GM19324 (cell line): ENCODE data around the gene SIX6.
"Not testable (repeated sequence)": the region's sequence is repeated elsewhere in the genome, so short reads cannot be mapped to it uniquely, and the experiment has no call there.

ENCODE experiments used
- ATAC-seq: cut with Tn5 transposase; IDR thresholded peaks from one replicate; pipeline ENCODE4 v1.9.1; 2021; ENCODE audit warnings: mild to moderate bottlenecking, moderate library complexity; ENCODE audit not compliant: unreplicated experiment, low FRiP score

Gene SIX6

DNA sequence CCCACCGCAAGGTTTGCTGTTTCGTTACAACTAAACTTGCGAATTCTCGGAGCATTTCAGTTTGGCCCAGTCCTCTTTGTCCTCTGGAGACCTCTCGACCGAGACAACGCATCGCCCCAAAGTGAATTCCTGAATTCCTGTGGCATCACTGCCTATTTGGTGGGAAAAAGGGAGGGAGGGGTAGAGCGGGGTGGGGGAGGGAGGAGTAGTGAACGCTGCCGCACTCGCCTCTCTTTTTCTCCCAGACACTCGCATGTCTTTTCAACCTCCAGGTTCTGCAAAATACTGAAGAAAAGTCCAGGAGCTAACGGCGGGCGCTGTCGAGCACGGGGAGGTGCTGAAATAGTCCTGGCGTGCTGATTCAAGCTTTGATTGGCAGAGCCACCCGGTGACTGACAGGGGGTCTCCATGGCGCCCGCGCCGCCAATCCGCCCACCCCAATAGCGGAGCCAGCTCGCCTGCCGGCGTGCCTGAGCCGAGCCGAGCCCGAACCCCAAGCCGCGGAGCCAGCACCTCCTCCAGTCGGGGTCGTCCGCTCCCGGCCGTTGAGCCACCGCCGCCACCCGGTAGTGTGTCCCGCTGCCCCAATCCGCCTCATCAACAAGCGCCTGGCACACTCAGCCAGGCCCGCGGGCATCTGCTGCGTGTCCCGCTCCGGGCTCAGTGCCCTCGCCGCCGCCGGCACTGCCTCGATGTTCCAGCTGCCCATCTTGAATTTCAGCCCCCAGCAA, at the start of gene SIX6:
SIX6 (plus strand) TSS at position 440 of the 731 bp plus-strand sequence; CDS start at position 693, 253 bp downstream.
- ATAC-seq = no peak

GRCh38 chr14:60480248-60480647, 28.7 kb upstream of the SIX6 start:
- ATAC-seq = not testable (repeated sequence)

- no peak for ATAC-seq
Observed at GRCh38 chr14:60482743-60483142, 26.2 kb upstream of the SIX6 start.

DNA sequence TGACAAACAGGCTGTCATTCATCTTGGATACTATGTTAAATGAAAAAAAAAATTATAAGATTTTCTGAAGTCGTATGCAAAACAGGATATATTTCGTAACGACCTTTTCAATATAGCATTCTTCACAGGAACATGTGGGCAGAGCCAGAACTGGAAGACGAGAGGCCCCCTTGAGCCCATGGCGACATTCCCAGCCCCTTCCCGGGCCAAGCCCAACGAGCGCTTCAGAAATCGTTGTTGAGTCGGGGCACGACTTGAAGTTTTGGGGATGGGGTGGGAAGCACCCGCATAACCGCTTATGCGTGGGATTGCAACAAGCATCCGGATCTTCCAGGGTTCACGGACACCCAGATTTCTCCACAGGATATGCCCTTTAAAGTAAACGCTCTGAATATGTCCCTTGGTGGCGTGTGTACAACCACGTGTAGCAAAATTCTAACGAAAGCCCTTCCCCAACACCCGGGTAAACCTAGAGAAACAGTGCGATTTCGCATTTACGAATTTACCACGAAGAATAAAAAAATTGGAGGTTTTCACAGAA, 23.8 kb upstream of the SIX6 start:
- ATAC-seq = no peak

DNA sequence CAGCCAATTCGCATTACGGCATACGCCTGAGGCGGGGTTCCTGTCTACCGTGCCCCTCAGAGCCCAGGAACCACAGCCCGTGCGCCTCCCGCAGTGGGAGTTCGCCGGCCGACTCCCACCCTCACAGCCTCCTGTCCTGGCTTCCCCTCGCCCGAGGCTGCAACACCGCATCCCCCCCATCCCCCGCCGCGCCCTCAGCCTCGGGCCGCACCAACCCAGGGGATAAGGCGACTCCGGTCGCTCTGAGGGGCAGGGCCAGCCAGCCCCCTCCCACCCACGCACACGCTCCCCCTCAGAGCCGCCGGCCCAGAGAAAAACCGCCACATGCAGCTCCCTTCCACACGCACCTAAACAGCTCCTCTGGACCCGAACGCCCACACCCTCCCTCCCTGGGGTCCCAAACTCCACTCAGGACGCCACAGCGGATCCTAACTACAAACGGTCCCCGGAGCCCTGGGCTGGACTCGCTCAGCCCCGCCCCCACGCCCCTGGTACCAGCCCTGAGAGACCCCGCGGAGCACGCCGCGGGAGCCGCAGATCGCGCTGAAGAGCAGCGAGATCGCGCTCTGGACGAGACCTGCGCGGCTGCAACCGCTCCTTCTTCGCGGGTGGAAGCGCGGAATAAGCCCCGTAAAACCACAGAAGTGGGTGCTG, 23.2 kb upstream of the SIX6 start, which contains the start of gene C14orf39:
C14orf39 (minus strand) TSS at position 466 of the 654 bp plus-strand sequence. CDS start 985 bp downstream, outside the sequence.
- ATAC-seq = no peak

- ATAC-seq = no peak
Observed at GRCh38 chr14:60487211-60487610, 21.7 kb upstream of the SIX6 start.

DNA sequence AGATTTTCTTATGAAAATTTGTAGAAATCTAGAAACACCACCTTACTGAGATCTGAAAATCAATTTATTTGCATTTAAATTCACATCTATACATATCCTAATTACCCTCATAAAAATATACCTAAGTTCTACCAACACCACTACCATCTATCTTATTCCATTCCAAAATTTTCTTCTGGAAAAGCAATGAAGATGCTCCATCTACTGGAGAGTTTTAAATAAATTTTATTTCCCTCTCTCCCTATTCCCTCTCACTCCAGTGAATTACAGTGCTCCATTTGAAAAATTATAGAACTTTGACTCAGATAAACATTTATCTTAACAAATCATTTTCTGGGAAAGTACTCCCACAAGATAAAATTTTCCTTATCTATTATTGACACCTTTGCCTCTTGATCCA, 20.8 kb upstream of the SIX6 start:
- no peak for ATAC-seq

GRCh38 chr14:60490270-60490669, 18.7 kb upstream of the SIX6 start:
- ATAC-seq = no peak

GRCh38 chr14:60495946-60496345, 13.0 kb upstream of the SIX6 start:
- no peak for ATAC-seq

DNA sequence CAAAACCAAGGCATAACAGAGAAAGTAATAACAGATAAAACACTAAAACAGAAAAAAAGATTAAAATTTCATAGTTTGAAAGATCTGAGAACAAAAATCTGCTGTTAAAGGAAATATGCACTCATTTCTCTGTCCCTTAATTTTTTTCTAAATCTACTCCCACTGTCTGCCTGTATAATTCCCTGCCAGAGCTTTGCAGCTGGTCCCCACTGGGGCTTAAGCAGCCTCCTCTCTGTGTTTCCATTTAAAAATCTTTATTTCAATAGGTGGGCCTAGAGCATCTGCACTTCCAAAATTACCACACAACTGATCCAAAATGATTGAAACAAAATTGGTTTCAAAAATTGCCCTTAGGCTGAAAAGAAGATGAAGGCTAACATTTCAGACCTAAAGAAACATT, 6.4 kb upstream of the SIX6 start:
- ATAC-seq = no peak

GRCh38 chr14:60505448-60505847, 3.5 kb upstream of the SIX6 start:
- ATAC-seq = no peak

DNA sequence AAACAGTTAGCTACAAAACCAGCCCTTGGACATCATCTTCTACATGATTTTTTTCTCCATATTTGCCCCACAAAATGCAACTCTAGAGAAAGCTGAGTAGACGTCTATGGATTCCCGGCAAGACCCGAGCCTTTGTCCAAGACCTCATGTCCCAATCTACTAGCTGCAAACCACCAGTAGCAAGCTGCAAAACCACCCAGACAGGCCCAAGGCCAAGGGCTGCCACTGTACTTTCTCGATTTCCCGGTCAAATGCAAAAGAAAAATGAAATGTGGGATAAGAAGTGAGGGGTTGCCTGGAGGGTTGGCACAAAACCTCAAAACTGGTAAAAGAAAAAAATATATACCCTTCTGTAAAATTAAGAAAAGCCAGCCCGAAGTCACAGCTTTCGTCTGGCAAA, 2.9 kb upstream of the SIX6 start:
- no peak for ATAC-seq

GRCh38 chr14:60506462-60506984, 2.4 kb upstream of the SIX6 start:
- no peak for ATAC-seq

DNA sequence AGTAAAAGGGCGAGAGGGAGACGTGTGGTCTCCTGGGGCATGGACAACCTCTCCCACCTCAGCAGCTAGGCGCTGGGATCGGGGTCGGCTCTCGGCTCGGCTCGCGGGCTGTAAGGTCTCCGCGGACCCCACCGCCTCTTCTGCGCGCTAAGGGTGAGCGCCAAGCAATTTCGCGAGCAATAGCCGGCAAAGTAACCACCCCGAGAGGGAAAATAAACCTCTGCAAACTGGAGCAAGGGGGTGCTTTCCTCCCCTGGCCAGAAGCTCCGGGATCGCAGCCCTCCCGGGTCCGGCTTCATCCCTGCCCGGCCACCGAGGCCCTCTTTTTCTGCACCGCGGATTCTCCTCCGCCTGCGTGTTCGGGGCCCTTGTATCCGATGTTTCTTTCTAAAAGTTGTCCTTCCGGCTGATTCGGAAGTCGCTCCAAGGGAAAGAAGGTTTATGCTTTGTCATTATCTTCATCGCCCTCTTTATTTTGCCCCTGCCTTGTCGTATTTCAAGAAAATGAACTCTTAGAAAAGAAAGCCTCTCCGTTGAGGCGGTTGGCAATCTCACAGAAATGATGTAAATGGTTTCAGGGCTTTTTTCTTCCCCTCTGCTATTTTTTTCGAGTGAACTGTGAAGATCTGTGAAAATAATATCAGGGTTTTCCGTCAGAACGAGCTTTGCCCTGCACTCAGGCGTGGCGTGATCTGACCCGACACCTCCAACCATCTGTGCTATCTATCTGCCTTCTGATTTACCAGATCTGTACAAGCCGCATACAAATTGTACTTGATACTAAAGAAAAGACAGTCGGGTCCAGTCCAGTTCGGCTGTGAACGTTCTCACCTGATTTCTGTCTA, 1.7 kb upstream of the SIX6 start:
- no peak for ATAC-seq

GRCh38 chr14:60508363-60508706, 611 bp upstream of the SIX6 start:
- ATAC-seq = no peak

DNA sequence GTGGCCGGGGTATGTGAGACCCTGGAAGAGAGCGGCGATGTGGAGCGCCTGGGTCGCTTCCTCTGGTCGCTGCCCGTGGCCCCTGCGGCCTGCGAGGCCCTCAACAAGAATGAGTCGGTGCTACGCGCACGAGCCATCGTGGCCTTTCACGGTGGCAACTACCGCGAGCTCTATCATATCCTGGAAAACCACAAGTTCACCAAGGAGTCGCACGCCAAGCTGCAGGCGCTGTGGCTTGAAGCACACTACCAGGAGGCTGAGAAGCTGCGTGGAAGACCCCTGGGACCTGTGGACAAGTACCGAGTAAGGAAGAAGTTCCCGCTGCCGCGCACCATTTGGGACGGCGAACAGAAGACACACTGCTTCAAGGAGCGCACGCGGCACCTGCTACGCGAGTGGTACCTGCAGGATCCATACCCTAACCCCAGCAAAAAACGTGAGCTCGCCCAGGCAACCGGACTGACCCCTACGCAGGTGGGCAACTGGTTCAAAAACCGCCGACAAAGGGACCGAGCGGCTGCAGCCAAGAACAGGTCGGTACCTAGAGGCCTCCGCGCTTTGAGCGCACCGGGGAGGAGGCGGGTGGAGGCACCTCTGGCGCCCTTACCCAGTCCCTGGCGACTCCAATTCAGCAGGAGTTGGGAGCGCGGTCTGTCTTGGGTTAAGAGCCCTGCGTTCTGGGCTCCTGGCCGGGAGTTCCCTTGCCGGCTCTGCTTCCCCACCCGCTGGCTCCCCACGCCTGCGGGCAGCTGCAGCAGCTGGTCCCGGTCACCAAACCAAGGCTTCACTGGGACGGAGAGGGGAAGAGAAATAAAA, 700 bp downstream of the SIX6 start:
- no peak for ATAC-seq

DNA sequence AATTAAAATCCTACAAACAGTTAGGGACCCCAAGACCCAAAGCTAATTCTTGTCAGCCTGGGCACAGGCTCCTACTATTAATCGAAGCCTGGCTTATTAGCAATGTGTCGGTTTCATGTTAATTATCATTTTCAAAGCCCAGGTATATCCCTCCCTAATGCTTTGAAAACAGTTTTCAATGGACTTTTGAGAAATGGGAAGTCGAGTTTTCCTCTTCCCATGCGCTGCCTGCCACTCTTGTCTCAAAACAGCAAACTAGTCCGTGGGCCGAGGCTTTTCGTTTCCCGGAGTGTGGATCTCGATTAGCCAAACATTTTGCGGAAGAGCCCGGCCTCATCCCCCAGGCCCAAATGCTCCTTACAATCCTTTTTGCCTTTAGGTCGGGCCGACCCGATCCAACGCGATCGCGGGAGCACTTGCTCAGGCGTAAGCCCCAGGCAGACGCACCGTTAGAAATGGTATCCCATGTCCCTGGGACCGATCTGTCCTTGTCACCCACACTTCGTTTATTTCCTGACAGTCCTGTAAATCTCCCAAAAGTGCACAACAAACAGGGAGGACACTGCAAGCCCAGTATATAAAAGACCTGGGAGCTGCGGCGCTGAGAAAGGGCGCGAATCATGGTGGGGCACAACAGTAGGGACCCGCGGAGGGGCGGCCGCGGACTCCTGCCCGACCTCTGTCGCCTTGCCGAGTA, 1.5 kb downstream of the SIX6 start:
- no peak for ATAC-seq

DNA sequence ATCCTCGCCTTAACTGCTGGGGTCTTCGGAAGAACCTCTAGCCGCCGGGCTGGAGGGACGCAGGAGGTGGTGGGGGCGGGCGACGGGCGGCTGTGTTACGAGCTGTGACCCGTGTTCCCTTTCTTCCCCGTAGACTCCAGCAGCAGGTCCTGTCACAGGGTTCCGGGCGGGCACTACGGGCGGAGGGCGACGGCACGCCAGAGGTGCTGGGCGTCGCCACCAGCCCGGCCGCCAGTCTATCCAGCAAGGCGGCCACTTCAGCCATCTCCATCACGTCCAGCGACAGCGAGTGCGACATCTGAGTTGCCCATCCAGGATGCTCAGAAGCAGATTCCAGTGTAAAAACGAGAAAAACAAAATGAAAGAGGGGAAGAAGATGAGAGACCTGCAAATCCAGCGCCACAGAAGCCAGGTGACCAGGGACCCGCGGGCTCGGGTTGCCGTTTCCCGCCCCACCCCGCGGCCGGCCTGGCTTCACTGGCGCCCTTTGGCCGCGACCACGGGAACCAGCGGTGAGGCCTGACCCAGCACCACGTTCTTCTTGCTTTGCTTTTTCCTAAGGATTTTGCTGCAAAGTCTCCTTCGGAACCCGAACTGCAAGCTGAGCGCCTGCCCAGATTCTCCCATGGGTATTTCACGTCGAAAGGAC, 2.1 kb downstream of the SIX6 start:
- ATAC-seq = no peak

DNA sequence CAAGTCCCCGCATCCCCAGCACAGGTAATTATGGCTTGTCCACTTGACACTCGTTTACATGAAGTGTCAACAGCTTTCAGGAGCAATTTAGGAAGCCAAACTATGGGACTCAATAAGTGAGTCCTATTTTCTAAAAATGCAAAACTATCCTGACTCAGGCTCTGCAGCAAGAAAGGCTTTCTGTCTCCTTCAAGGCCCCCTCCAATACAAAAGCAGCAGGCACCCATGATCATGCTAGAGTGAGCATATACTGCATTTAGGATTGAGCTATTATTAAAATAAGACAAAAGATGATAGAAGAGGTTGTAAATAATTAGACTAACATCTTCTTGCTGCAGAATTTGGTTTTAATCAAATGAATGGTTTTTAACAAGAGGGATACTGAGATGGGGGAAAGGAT, 3.2 kb downstream of the SIX6 start:
- ATAC-seq = no peak
